Ovary (tissue), 9 donors: ENCODE results near the gene MPRIP. TPM values are rescaled to one million over a fixed set of nuclear protein-coding genes. Genes with fewer than 3 reads are reported as not detected.
"Not testable (repeated sequence)": the region's sequence is repeated elsewhere in the genome, so short reads cannot be mapped to it uniquely, and the experiment has no call there.

ENCODE experiments used
- DNase-seq, 5 donors: peaks; one replicate each; pipeline ENCODE4 v3.0.0-alpha.2; 2019 to 2020
- H3K27ac ChIP-seq, 2 donors: fragments of 200-600 bp; one replicate each; pipeline versions ENCODE4 v1.5.1 to v1.8.0; 2019 to 2022
- H3K27me3 ChIP-seq: fragments of 200-600 bp; one replicate; pipeline ENCODE4 v1.8.0; 2022
- H3K36me3 ChIP-seq: fragments of 200-600 bp; sonication (generic); one replicate; pipeline ENCODE4 v1.5.1; 2019
- H3K4me1 ChIP-seq: one replicate; pipeline ENCODE4 v1.8.1; 2013; ENCODE audit warnings: mild to moderate bottlenecking, moderate library complexity; ENCODE audit not compliant: insufficient read depth
- H3K4me3 ChIP-seq: fragments of 200-600 bp; sonication (generic); one replicate; pipeline ENCODE4 v1.5.1; 2017
- H3K9me3 ChIP-seq, 2 donors: fragments of 200-600 bp in 1 of 2; sonication (generic) in 1 of 2; one replicate each; pipeline versions ENCODE4 v1.5.1 to v1.8.1; 2013 to 2019; ENCODE audit warnings: mild to moderate bottlenecking in 1 of 2, moderate library complexity in 1 of 2
- CTCF ChIP-seq, 3 donors: fragments of 450-650 bp in 2 of 3; fragments of 200-600 bp in 1 of 3; IDR thresholded peaks; one replicate each; pipeline versions ENCODE4 v1.5.1 to v1.8.0; 2016 to 2022; ENCODE audit warnings: antibody characterized with exemption in 3 of 3, mild to moderate bottlenecking in 1 of 3
- EP300 ChIP-seq: sonication (generic); formaldehyde crosslinking; IDR thresholded peaks from one replicate; pipeline ENCODE4 v1.6.1; 2017; ENCODE audit warnings: antibody characterized with exemption
- POLR2A ChIP-seq: fragments of 450-650 bp; IDR thresholded peaks from one replicate; pipeline ENCODE4 v1.6.1; 2017; ENCODE audit warnings: antibody characterized with exemption, mild to moderate bottlenecking, moderate library complexity
- WGBS, 3 donors: extraction: QIAGEN DNeasy Blood & Tissue Kit in 1 of 3; methylation state at CpG; one replicate each; pipeline versions ENCODE4 v1.1.5 to v1.1.7; 2013 to 2017; 5-methylcytosine and 5-hydroxymethylcytosine counted together
- intact Hi-C, 4 donors: fragments of 100-400 bp; cut with DNase I; formaldehyde crosslinking; loops; one replicate each; pipeline versions ENCODE4 v1.11.0 to v1.15.1; 2022 to 2023
- polyA plus RNA-seq, 2 donors: library from polyadenylated mRNA; stranded (reverse); fragments of 200-250 nt in 1 of 2; fragments of 350-450 nt in 1 of 2; fragmentation: Illumina TruSeq in 1 of 2; extraction: RNeasy Lipid Tissue Mini Kit (QIAGEN cat#74804) in 1 of 2; gene quantifications; one replicate each; pipeline ENCODE4 v1.2.3, GENCODE V29; 2013 to 2014
- total RNA-seq, 7 donors: library from RNA; depleted of rRNA in 2 of 7; stranded (reverse); fragments of >200 nt in 2 of 7; fragmentation: NEBNext Ultra II Directional in 3 of 7; extraction: Animal tissue kit (Norgen Biotek cat#: 25700) in 3 of 7; gene quantifications; one replicate each; pipeline versions ENCODE4 v1.1.0 to v1.2.4, GENCODE V29; 2016 to 2023
- donor health status: DM: no; HTN: no; CAD: no; lungs with moderate emphysema.
- donor health status: DM: no; HTN: no; CAD: no.
- donor health status: Bipolar disorder and iron deficiency.
- donor health status: DM: yes; HTN: yes; CAD: no.
- donor health status: DM: no; HTN: no; CAD: no.
- donor health status: DM: yes; HTN: yes; CAD: no.

The MPRIP gene
- total and polyA plus RNA-seq, 9 donors: 72.3 to 256 (median 202) TPM

GRCh38 chr17:17156107-17156506 lies 113.8 kb downstream of the MPRIP start:
- intact Hi-C loops: no loop called here
- Histone ChIP-seq H3K4me3 (no peak overlapping the region), H3K36me3 (no peaks in the 10 kb centered on the region)

GRCh38 chr17:17156511-17156910 lies 114.3 kb downstream of the MPRIP start:
- Histone ChIP-seq H3K36me3 (no peaks in the 10 kb centered on the region), H3K4me3 (no peak overlapping the region), H3K27ac (no peak overlapping the region), H3K27me3 (no peaks in the 10 kb centered on the region), H3K9me3 (no peaks in the 10 kb centered on the region), H3K4me1 (no peaks in the 10 kb centered on the region)
- TF ChIP-seq CTCF (IDR thresholded peaks at IDR 0.05) (no peak), POLR2A (no peak), EP300 (no peak)
- DNase-seq: no peak
- WGBS, 3 donors: 63 to 80% (median 76%) methylated on average over 10 of the region's 10 CpGs
- intact Hi-C loops: no loop called here

More at GRCh38 chr17:17156107-17156506, 113.8 kb downstream of the MPRIP start:
- DNase-seq: no peak
- H3K9me3 ChIP-seq: no peaks in the 10 kb centered on the region
- no peak overlapping the region for H3K27ac ChIP-seq
- H3K4me1 ChIP-seq: no peaks in the 10 kb centered on the region
- 63 to 70% (median 65%) methylated on average over 4 of the region's 4 CpGs for WGBS, 3 donors
- H3K27me3 ChIP-seq: no peaks in the 10 kb centered on the region
- TF ChIP-seq CTCF (IDR thresholded peaks at IDR 0.05) (no peak), EP300 (no peak), POLR2A (no peak)

- WGBS, 3 donors: 82 to 89% (median 88%) methylated on average over 6 of the region's 6 CpGs
- H3K27ac ChIP-seq: no peak overlapping the region
These were observed 114.8 kb downstream of the MPRIP start for GRCh38 chr17:17157041-17157440.

GRCh38 chr17:17158506-17158905 lies 116.2 kb downstream of the MPRIP start:
- H3K27me3 ChIP-seq, H3K36me3 ChIP-seq, DNase-seq, H3K4me3 ChIP-seq, intact Hi-C loops, H3K27ac ChIP-seq, H3K4me1 ChIP-seq, H3K9me3 ChIP-seq: not testable (repeated sequence)
- WGBS, 3 donors: 92% methylated on average over 33 of the region's 33 CpGs

More at GRCh38 chr17:17157041-17157440, 114.8 kb downstream of the MPRIP start:
- Histone ChIP-seq H3K36me3 (no peaks in the 10 kb centered on the region), H3K9me3 (no peaks in the 10 kb centered on the region), H3K4me3 (no peak overlapping the region), H3K4me1 (no peaks in the 10 kb centered on the region), H3K27me3 (no peaks in the 10 kb centered on the region)
- TF ChIP-seq POLR2A (no peak), EP300 (no peak), CTCF (IDR thresholded peaks at IDR 0.05) (no peak)
- no peak for DNase-seq
- intact Hi-C loops: no loop called here

- DNase-seq: no peak
- no peak overlapping the region for H3K4me3 ChIP-seq
- no peaks in the 10 kb centered on the region for H3K4me1 ChIP-seq
- no peak overlapping the region for H3K27ac ChIP-seq
- no peaks in the 10 kb centered on the region for H3K27me3 ChIP-seq
- 95 to 97% (median 96%) methylated on average over 4 of the region's 4 CpGs for WGBS, 3 donors
- TF ChIP-seq CTCF (IDR thresholded peaks at IDR 0.05): no peak
- no peak for TF ChIP-seq POLR2A
- TF ChIP-seq EP300: no peak
- no peaks in the 10 kb centered on the region for H3K9me3 ChIP-seq
- intact Hi-C loops: no loop called here
- no peaks in the 10 kb centered on the region for H3K36me3 ChIP-seq
These were observed 117.3 kb downstream of the MPRIP start for GRCh38 chr17:17159571-17159970.
